BLaER1 (cell line): ENCODE measurements around the gene PCDHAC2.

Experiments
- H3K27ac ChIP-seq: shearing (Covaris generic); formaldehyde crosslinking; 2 replicates; pipeline ENCODE4 v1.8.1; 2022
- H3K27me3 ChIP-seq: shearing (Covaris generic); formaldehyde crosslinking; 2 replicates; pipeline ENCODE4 v1.8.1; 2022
- H3K36me3 ChIP-seq: shearing (Covaris generic); formaldehyde crosslinking; 2 replicates; pipeline ENCODE4 v1.8.1; 2022
- H3K4me1 ChIP-seq: shearing (Covaris generic); formaldehyde crosslinking; 2 replicates; pipeline ENCODE4 v1.8.1; 2022
- H3K4me2 ChIP-seq: shearing (Covaris generic); formaldehyde crosslinking; 2 replicates; pipeline ENCODE4 v1.8.1; 2022
- H3K4me3 ChIP-seq: shearing (Covaris generic); formaldehyde crosslinking; 2 replicates; pipeline ENCODE4 v1.8.1; 2022
- H3K9ac ChIP-seq: shearing (Covaris generic); formaldehyde crosslinking; 2 replicates; pipeline ENCODE4 v1.8.1; 2022
- H3K9me3 ChIP-seq: shearing (Covaris generic); formaldehyde crosslinking; 2 replicates; pipeline ENCODE4 v1.8.1; 2022
- H4K20me1 ChIP-seq: shearing (Covaris generic); formaldehyde crosslinking; 2 replicates; pipeline ENCODE4 v1.8.1; 2022
- Cebpa-rat ChIP-seq: shearing (Covaris generic); IDR thresholded peaks from 2 replicates; pipeline ENCODE4 v1.8.1; 2022

Gene PCDHAC2

GRCh38 chr5:140966293-140967225 lies at the start of gene PCDHAC2:
Gene PCDHAC2, plus strand, starts transcription at chr5:140966476. Its CDS starts 291 bp downstream, at chr5:140966767.
- Histone ChIP-seq H3K27me3 (no peaks in the 10 kb centered on the region), H3K27ac (no peak within 1 kb of the TSS), H3K4me3 (no peak within 1 kb of the TSS), H3K4me2 (no peak within 1 kb of the TSS), H4K20me1 (no peaks in the 10 kb centered on the region), H3K4me1 (no peaks in the 10 kb centered on the region), H3K9me3 (peaks cover 18% of the 10 kb centered on the region), H3K36me3 (no peaks in the 10 kb centered on the region; the same call in 1 of the 2 replicates), H3K9ac (no peak within 1 kb of the TSS)
- TF ChIP-seq Cebpa-rat, result no peak

- Histone ChIP-seq H3K4me1 (no peaks in the 10 kb centered on the region), H3K4me3 (no peak overlapping the region), H3K9ac (no peak overlapping the region), H3K9me3 (peaks cover 25% of the 10 kb centered on the region), H3K27ac (no peak overlapping the region), H3K4me2 (no peak overlapping the region), H3K36me3 (no peaks in the 10 kb centered on the region), H4K20me1 (no peaks in the 10 kb centered on the region), H3K27me3 (no peaks in the 10 kb centered on the region)
- TF ChIP-seq Cebpa-rat, result no peak
Measured at GRCh38 chr5:140923601-140924000, 42.7 kb upstream of the PCDHAC2 start.

- no peak within 1 kb of the TSS for H3K9ac ChIP-seq
- H3K4me3 ChIP-seq, result 0 out of 2 replicates have a peak within 1 kb of the TSS, but pooled peaks have one; percentile 25
- no peaks in the 10 kb centered on the region for H4K20me1 ChIP-seq
- no peaks in the 10 kb centered on the region for H3K36me3 ChIP-seq
- TF ChIP-seq Cebpa-rat, result no peak
- H3K27ac ChIP-seq, result no peak within 1 kb of the TSS
- no peaks in the 10 kb centered on the region for H3K4me1 ChIP-seq
- H3K27me3 ChIP-seq, result no peaks in the 10 kb centered on the region
- no peak within 1 kb of the TSS for H3K4me2 ChIP-seq
- peaks cover 25% of the 10 kb centered on the region for H3K9me3 ChIP-seq
Measured at GRCh38 chr5:140925806-140926442, 40.4 kb upstream of the PCDHAC2 start, which contains the start of gene PCDHAC1. Gene PCDHAC1, plus strand, starts transcription at chr5:140926299. Its CDS starts 594 bp downstream, at chr5:140926893.

GRCh38 chr5:140926443-140927227 lies 39.6 kb upstream of the PCDHAC2 start:
- H3K27ac ChIP-seq, result no peak overlapping the region
- H3K36me3 ChIP-seq, result no peaks in the 10 kb centered on the region

GRCh38 chr5:140927228-140927573 lies 39.1 kb upstream of the PCDHAC2 start:
- Histone ChIP-seq H3K4me3 (no peak overlapping the region), H3K4me2 (no peak overlapping the region), H3K9ac (no peak overlapping the region)

More at GRCh38 chr5:140926443-140927227, 39.6 kb upstream of the PCDHAC2 start:
- H4K20me1 ChIP-seq, result no peaks in the 10 kb centered on the region
- no peak overlapping the region for H3K4me2 ChIP-seq
- H3K9ac ChIP-seq, result no peak overlapping the region
- H3K4me3 ChIP-seq, result 0 out of 2 replicates have a peak overlapping the region, but pooled peaks have one; percentile 25
- H3K27me3 ChIP-seq, result no peaks in the 10 kb centered on the region
- peaks cover 25% of the 10 kb centered on the region for H3K9me3 ChIP-seq
- no peaks in the 10 kb centered on the region for H3K4me1 ChIP-seq
- no peak for TF ChIP-seq Cebpa-rat

GRCh38 chr5:140934964-140935606 lies 31.2 kb upstream of the PCDHAC2 start:
- Histone ChIP-seq H4K20me1 (no peaks in the 10 kb centered on the region), H3K27ac (no peak overlapping the region), H3K36me3 (no peaks in the 10 kb centered on the region), H3K27me3 (no peaks in the 10 kb centered on the region), H3K4me1 (no peaks in the 10 kb centered on the region), H3K9me3 (no peaks in the 10 kb centered on the region), H3K4me3 (no peak overlapping the region), H3K9ac (no peak overlapping the region), H3K4me2 (no peak overlapping the region)
- no peak for TF ChIP-seq Cebpa-rat

More at GRCh38 chr5:140927228-140927573, 39.1 kb upstream of the PCDHAC2 start:
- Histone ChIP-seq H3K36me3 (no peaks in the 10 kb centered on the region), H3K9me3 (peaks cover 25% of the 10 kb centered on the region), H3K27ac (no peak overlapping the region), H4K20me1 (no peaks in the 10 kb centered on the region), H3K27me3 (no peaks in the 10 kb centered on the region), H3K4me1 (no peaks in the 10 kb centered on the region)
- no peak for TF ChIP-seq Cebpa-rat

GRCh38 chr5:140946578-140946977 lies 19.7 kb upstream of the PCDHAC2 start:
- no peak for TF ChIP-seq Cebpa-rat
- Histone ChIP-seq H3K4me1 (no peaks in the 10 kb centered on the region), H3K36me3 (no peaks in the 10 kb centered on the region), H4K20me1 (no peaks in the 10 kb centered on the region), H3K27ac (no peak overlapping the region), H3K4me3 (no peak overlapping the region), H3K9me3 (0 out of 2 replicates have a peak, but pooled peaks cover 6% of the 10 kb centered on the region), H3K9ac (no peak overlapping the region), H3K4me2 (no peak overlapping the region), H3K27me3 (no peaks in the 10 kb centered on the region)

GRCh38 chr5:140951636-140952035 lies 14.6 kb upstream of the PCDHAC2 start:
- Histone ChIP-seq H3K4me3 (no peak overlapping the region), H4K20me1 (no peaks in the 10 kb centered on the region), H3K9me3 (no peaks in the 10 kb centered on the region), H3K27me3 (no peaks in the 10 kb centered on the region), H3K27ac (no peak overlapping the region), H3K36me3 (no peaks in the 10 kb centered on the region), H3K9ac (no peak overlapping the region), H3K4me2 (no peak overlapping the region), H3K4me1 (no peaks in the 10 kb centered on the region)
- no peak for TF ChIP-seq Cebpa-rat

GRCh38 chr5:140953234-140953633 lies 13.0 kb upstream of the PCDHAC2 start:
- no peak overlapping the region for H3K9ac ChIP-seq
- no peaks in the 10 kb centered on the region for H3K27me3 ChIP-seq
- TF ChIP-seq Cebpa-rat, result no peak
- no peak overlapping the region for H3K4me3 ChIP-seq
- H3K27ac ChIP-seq, result no peak overlapping the region
- H4K20me1 ChIP-seq, result no peaks in the 10 kb centered on the region
- H3K36me3 ChIP-seq, result no peaks in the 10 kb centered on the region
- H3K4me1 ChIP-seq, result no peaks in the 10 kb centered on the region
- no peaks in the 10 kb centered on the region for H3K9me3 ChIP-seq
- no peak overlapping the region for H3K4me2 ChIP-seq
